Thoracic aorta (tissue), 2 donors: ENCODE data around the gene CD164. TPM values are rescaled to one million over a fixed set of nuclear protein-coding genes. Genes with fewer than 3 reads are reported as not detected.

Experiments
- ATAC-seq: fragments of 150-250 bp; one replicate; pipeline ENCODE4 v1.8.0; 2017; ENCODE audit warnings: low read depth; ENCODE audit not compliant: insufficient number of reproducible peaks, low FRiP score
- DNase-seq: peaks from one replicate; pipeline ENCODE4 v3.0.0-alpha.2; 2020; ENCODE audit warnings: low spot score
- H3K27ac ChIP-seq, 2 donors: fragments of 200-600 bp; sonication (generic); 1 replicate in 1 of 2; 2 replicates in 1 of 2; pipeline ENCODE4 v1.5.1; 2016; ENCODE audit warnings: mild to moderate bottlenecking in 2 of 2, moderate library complexity in 2 of 2
- H3K27me3 ChIP-seq: fragments of 200-600 bp; sonication (generic); replicated peaks from 2 replicates; pipeline ENCODE4 v1.6.0; 2016; ENCODE audit warnings: mild to moderate bottlenecking; ENCODE audit not compliant: insufficient read depth
- H3K36me3 ChIP-seq: fragments of 200-600 bp; sonication (generic); one replicate; pipeline ENCODE4 v1.5.1; 2016
- H3K4me1 ChIP-seq, 2 donors: fragments of 200-600 bp; sonication (generic); 1 replicate in 1 of 2; 2 replicates in 1 of 2; pipeline versions ENCODE4 v1.5.1 to v1.6.0; 2016; ENCODE audit warnings: low read depth in 2 of 2, mild to moderate bottlenecking in 1 of 2; ENCODE audit not compliant: control insufficient read depth in 1 of 2
- H3K4me3 ChIP-seq: fragments of 200-600 bp; sonication (generic); 2 replicates; pipeline ENCODE4 v1.5.1; 2016; ENCODE audit warnings: mild to moderate bottlenecking
- H3K9me3 ChIP-seq: fragments of 200-600 bp; sonication (generic); 2 replicates; pipeline ENCODE4 v1.5.1; 2016
- total RNA-seq, 2 donors: library from RNA; depleted of rRNA; stranded (reverse); fragments of >200 nt; gene quantifications; one replicate each; pipeline versions ENCODE4 v1.1.0 to v1.2.3, GENCODE V29; 2016
- TF ChIP-seq, protein P1 (sequence below): fragments of 200-600 bp; sonication (generic); IDR thresholded peaks from one replicate; pipeline ENCODE4 v1.5.1; 2019; ENCODE audit warnings: antibody characterized with exemption

The CD164 gene
- total RNA-seq, 2 donors from 2014 or later, result 166 to 223 TPM

- DNase-seq (no peak), ATAC-seq (no peak)
- Histone ChIP-seq H3K27ac (no peak overlapping the region), H3K9me3 (no peaks in the 10 kb centered on the region), H3K27me3 (no peaks in the 10 kb centered on the region), H3K4me3 (no peak overlapping the region), H3K4me1 (no peaks in the 10 kb centered on the region), H3K36me3 (no peaks in the 10 kb centered on the region)
- TF ChIP-seq, protein P1, sequence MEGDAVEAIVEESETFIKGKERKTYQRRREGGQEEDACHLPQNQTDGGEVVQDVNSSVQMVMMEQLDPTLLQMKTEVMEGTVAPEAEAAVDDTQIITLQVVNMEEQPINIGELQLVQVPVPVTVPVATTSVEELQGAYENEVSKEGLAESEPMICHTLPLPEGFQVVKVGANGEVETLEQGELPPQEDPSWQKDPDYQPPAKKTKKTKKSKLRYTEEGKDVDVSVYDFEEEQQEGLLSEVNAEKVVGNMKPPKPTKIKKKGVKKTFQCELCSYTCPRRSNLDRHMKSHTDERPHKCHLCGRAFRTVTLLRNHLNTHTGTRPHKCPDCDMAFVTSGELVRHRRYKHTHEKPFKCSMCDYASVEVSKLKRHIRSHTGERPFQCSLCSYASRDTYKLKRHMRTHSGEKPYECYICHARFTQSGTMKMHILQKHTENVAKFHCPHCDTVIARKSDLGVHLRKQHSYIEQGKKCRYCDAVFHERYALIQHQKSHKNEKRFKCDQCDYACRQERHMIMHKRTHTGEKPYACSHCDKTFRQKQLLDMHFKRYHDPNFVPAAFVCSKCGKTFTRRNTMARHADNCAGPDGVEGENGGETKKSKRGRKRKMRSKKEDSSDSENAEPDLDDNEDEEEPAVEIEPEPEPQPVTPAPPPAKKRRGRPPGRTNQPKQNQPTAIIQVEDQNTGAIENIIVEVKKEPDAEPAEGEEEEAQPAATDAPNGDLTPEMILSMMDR, result no peak
Observed at GRCh38 chr6:109420751-109421150, 38.5 kb upstream of the CD164 start.

- ATAC-seq, result no peak
Observed at GRCh38 chr6:109417646-109418045, 35.4 kb upstream of the CD164 start.

GRCh38 chr6:109411034-109411433 lies 28.8 kb upstream of the CD164 start:
- H3K27ac ChIP-seq, result no peak overlapping the region
- no peak overlapping the region for H3K4me3 ChIP-seq
- no peaks in the 10 kb centered on the region for H3K36me3 ChIP-seq
- no peaks in the 10 kb centered on the region for H3K27me3 ChIP-seq
- H3K4me1 ChIP-seq, result no peaks in the 10 kb centered on the region
- TF ChIP-seq, protein P1, result no peak
- DNase-seq, result no peak
- ATAC-seq, result no peak
- H3K9me3 ChIP-seq, result no peaks in the 10 kb centered on the region

More at GRCh38 chr6:109417646-109418045, 35.4 kb upstream of the CD164 start:
- Histone ChIP-seq H3K27ac (no peak overlapping the region), H3K9me3 (no peaks in the 10 kb centered on the region), H3K27me3 (no peaks in the 10 kb centered on the region), H3K4me3 (no peak overlapping the region), H3K4me1 (no peaks in the 10 kb centered on the region), H3K36me3 (no peaks in the 10 kb centered on the region)
- DNase-seq, result no peak
- TF ChIP-seq, protein P1, result no peak

GRCh38 chr6:109406196-109406595 lies 23.9 kb upstream of the CD164 start:
- TF ChIP-seq, protein P1, result no peak
- Histone ChIP-seq H3K27me3 (no peaks in the 10 kb centered on the region), H3K4me1 (no peaks in the 10 kb centered on the region), H3K27ac (no peak overlapping the region), H3K36me3 (no peaks in the 10 kb centered on the region), H3K9me3 (no peaks in the 10 kb centered on the region), H3K4me3 (no peak overlapping the region)
- no peak for DNase-seq
- no peak for ATAC-seq

DNA sequence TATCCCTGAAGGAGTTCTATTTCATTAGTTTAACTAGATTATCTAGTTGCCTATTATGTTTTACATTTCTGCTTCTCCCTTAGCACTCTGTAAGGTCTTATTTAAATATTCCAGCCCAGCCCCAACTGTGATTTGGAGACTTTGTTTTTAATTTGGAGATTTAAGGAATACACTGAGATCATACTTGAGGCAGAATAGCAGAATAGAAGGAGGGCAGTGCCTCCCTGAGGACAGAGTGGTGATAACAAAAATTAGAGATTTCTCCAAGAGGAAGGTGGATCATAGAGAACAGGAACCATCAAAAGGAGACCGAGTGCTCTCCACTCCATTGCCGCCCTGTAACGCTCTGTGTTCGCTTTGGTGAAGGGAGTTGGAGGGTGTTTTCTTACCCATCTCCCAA lies 14.8 kb upstream of the CD164 start:
- ATAC-seq (no peak), DNase-seq (no peak)
- Histone ChIP-seq H3K36me3 (no peaks in the 10 kb centered on the region), H3K4me3 (no peak overlapping the region), H3K27me3 (no peaks in the 10 kb centered on the region), H3K4me1 (no peaks in the 10 kb centered on the region), H3K27ac (no peak overlapping the region), H3K9me3 (no peaks in the 10 kb centered on the region)
- TF ChIP-seq, protein P1, result no peak
